Effector memory CD4-positive, alpha-beta T cell (primary cell): Measurements from ENCODE around the gene NEDD4.
"Not testable (repeated sequence)": the region's sequence is repeated elsewhere in the genome, so short reads cannot be mapped to it uniquely, and the experiment has no call there.

Source experiments
- DNase-seq, 3 donors: peaks; one replicate each; pipeline ENCODE4 v3.0.0-alpha.2; 2020
- H3K27ac ChIP-seq: 2 replicates; pipeline ENCODE4 v1.7.0; 2013; ENCODE audit warnings: mild to moderate bottlenecking, low read length, moderate library complexity; ENCODE audit not compliant: insufficient read depth, poor library complexity, severe bottlenecking
- H3K27me3 ChIP-seq: replicated peaks from 2 replicates; pipeline ENCODE4 v1.7.0; 2013; ENCODE audit warnings: mild to moderate bottlenecking, low read length; ENCODE audit not compliant: insufficient read depth, control insufficient read depth, poor library complexity, severe bottlenecking
- H3K36me3 ChIP-seq: 2 replicates; pipeline ENCODE4 v1.7.0; 2013; ENCODE audit warnings: mild to moderate bottlenecking, low read length, moderate library complexity; ENCODE audit not compliant: control insufficient read depth, insufficient read depth
- H3K4me1 ChIP-seq: 2 replicates; pipeline ENCODE4 v1.7.0; 2013; ENCODE audit warnings: low read length, mild to moderate bottlenecking; ENCODE audit not compliant: control insufficient read depth, insufficient read depth, poor library complexity, severe bottlenecking
- H3K4me3 ChIP-seq: 2 replicates; pipeline ENCODE4 v1.7.0; 2013; ENCODE audit warnings: low read length, low read depth, mild to moderate bottlenecking; ENCODE audit not compliant: insufficient read depth, poor library complexity, severe bottlenecking
- H3K9me3 ChIP-seq: 2 replicates; pipeline ENCODE4 v1.7.0; 2013; ENCODE audit warnings: mild to moderate bottlenecking, low read length, moderate library complexity; ENCODE audit not compliant: control insufficient read depth

Gene NEDD4

DNA sequence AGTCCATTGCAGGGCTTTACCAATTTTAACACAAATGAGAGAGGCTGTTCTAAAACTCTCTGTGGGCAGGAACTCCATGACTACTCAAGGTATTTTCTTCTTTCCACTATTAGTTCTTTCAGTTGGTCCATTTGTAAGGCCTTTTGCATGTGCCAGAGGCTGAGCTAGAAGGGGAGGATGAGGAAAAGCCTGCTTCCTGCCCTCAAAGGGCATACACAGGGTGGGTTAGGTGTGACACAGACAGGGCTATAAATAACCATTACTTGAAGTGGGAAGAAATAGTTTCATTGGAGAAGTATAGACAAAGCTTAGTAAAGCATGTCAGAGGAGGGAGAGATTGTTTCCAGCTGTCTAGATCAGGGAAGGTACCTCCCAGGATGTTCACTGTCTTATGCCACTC, 198.4 kb downstream of the NEDD4 start:
- no peaks in the 10 kb centered on the region for H3K27me3 ChIP-seq
- H3K4me3 ChIP-seq: no peak overlapping the region
- no peaks in the 10 kb centered on the region for H3K36me3 ChIP-seq
- DNase-seq: no peak
- H3K9me3 ChIP-seq: no peaks in the 10 kb centered on the region
- no peak overlapping the region for H3K27ac ChIP-seq
- H3K4me1 ChIP-seq: no peaks in the 10 kb centered on the region

DNA sequence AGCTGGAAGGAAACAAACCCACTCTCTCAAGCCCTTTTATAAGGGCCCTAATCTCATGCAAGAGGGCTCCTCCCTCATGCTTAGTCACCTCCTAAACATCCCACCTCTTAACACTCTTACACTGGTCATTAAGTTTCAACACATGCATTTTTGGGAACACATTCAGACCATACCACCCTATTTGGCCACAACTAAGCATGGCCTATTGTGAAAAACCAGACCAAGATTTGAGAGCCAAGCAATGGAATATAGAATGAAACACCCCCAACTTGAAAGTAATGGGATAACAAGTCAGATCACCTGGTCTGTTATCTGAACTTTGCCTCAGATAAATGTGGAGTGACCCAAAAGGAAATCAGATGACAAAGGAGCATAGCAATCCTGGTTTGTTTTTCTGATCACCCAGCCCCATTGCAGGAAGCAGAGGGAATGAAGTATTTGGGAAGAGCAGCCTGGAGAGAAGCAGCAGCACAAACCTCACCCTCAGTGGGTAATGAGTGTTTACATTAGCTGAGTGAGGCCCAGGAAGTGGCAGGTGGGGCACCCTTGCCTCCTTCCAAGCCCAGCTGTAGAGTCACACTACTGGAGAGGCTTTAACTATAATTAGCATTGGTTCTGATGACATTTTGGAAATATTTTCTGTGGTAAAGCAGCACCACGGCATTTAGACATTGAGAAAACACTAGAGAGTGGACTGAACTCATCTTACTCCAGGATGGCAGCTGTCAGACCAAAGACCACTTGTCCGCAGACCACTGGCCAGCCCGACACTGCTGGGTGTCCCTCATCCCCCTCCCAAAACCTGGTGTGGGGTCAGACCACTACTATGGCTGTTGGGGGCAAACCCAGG, 201.6 kb downstream of the NEDD4 start:
- Histone ChIP-seq H3K4me3 (no peak overlapping the region), H3K27me3 (no peaks in the 10 kb centered on the region), H3K9me3 (no peaks in the 10 kb centered on the region), H3K4me1 (no peaks in the 10 kb centered on the region), H3K27ac (no peak overlapping the region), H3K36me3 (no peaks in the 10 kb centered on the region)
- no peak for DNase-seq

DNA sequence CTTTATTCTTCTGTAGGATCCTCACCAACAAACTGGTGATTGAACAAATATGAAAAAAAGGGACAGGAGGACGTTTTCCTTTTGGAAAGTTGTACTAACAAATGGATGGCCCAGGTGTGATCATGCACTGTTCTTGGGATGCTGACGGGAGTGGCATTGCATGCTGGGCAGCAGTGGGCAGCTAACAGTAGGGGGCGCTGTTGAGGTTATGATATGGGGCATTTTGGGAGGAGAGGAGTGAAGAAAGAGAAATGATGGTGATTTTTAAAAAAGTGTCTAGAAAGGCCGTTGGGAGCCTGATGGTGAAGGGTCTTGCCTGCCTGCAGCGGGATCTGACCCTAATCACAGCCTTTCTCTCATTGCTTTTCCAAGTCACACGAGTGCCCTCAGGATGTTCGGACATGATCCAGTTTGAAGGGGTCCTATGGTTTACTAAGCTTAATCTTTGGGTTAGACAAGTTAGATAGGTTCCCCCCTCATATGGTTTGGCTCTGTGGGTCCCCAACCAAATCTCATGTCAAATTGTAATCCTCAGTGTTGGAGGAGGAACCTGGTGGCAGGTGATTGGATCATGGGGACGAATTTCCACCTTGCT, 204.2 kb downstream of the NEDD4 start:
- H3K36me3 ChIP-seq: no peaks in the 10 kb centered on the region
- no peak overlapping the region for H3K27ac ChIP-seq
- no peaks in the 10 kb centered on the region for H3K4me1 ChIP-seq
- no peaks in the 10 kb centered on the region for H3K27me3 ChIP-seq
- peak in 2 of 3 donors; percentile 15 to 23 for DNase-seq
- no peak overlapping the region for H3K4me3 ChIP-seq
- H3K9me3 ChIP-seq: no peaks in the 10 kb centered on the region

DNA sequence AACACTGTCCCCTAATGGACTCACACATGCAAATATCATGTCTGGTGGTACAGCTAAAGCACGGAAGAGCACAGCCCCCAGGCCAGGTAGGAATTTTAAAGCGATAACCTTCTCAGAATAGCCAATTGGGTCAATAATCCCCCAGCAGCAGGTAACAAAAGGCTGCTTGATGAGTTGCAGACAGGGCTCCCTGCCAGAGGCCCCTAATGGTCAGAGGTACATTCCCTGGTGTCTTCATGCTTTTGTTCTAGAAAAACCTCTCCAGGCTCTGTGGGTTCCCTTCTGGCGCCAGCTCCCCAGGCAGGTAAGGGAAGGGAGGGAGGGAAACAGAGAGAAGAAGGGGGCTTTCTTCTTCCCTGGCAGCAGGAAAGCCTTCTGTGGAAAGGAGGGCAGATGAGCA, 207.1 kb downstream of the NEDD4 start:
- Histone ChIP-seq H3K4me1 (no peaks in the 10 kb centered on the region), H3K27me3 (no peaks in the 10 kb centered on the region), H3K4me3 (no peak overlapping the region), H3K9me3 (no peaks in the 10 kb centered on the region), H3K36me3 (no peaks in the 10 kb centered on the region), H3K27ac (no peak overlapping the region)
- DNase-seq: no peak

DNA sequence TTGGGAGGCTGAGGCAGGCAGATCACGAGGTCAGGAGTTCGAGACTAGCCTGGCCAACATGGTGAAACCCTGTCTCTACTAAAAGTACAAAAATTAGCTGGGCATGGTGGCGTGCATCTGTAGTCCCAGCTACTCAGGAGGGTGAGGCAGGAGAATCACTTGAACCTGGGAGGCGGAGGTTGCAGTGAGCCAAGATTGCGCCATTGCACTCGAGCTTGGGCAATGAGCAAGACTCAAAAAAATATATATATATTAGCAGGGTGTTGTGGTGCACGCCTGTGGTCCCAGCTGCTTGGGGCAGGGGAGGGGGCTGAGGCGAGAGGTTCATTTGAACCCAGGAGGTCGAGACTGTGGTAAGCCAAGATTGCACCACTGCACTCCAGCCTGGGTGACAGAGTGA, 207.8 kb downstream of the NEDD4 start:
- H3K27me3 ChIP-seq, H3K9me3 ChIP-seq, H3K36me3 ChIP-seq, H3K27ac ChIP-seq, H3K4me1 ChIP-seq, DNase-seq, H3K4me3 ChIP-seq: not testable (repeated sequence)

DNA sequence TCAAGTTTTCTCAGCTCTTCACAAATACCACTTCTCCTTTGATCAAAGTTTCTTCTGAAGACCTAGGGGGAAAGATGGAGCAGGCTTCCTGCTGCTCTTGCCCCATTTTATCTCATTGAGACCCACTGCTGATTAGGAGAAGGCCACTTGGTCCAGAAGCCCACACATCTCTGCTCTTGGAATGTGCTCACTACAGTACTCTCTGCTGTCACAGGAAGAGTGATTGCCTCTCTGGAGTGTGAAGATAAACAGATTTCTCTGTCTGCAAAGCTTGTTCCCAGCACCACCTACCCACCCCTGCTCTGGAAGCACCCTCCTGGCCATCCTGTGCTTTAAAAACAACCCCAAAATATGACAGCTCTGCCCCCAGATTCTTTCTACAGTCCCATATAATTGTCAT, 209.1 kb downstream of the NEDD4 start:
- Histone ChIP-seq H3K27ac (no peak overlapping the region), H3K27me3 (no peaks in the 10 kb centered on the region), H3K36me3 (no peaks in the 10 kb centered on the region), H3K4me3 (no peak overlapping the region), H3K9me3 (no peaks in the 10 kb centered on the region), H3K4me1 (no peaks in the 10 kb centered on the region)
- DNase-seq: no peak

DNA sequence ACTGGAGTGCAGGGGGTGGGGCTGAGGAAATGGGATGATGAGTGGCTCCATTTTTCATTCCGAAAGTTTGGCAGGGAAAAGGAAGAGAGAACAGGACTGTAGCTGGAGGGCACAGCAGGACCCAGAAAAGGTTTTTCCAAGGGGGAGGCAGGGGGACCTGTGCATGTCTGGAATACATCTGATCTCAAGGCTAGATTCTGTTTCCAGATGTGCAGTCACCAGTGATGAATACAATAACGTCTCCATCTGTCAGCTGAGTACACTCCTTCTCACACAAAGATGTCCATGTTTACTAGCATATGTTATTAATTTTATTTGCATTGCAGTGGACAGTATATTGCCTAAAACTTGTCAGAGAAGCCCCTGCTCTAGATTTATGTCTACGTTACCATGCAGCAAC, 210.5 kb downstream of the NEDD4 start:
- Histone ChIP-seq H3K4me1 (no peaks in the 10 kb centered on the region), H3K27me3 (no peaks in the 10 kb centered on the region), H3K4me3 (no peak overlapping the region), H3K9me3 (no peaks in the 10 kb centered on the region), H3K27ac (no peak overlapping the region), H3K36me3 (no peaks in the 10 kb centered on the region)
- DNase-seq: no peak

DNA sequence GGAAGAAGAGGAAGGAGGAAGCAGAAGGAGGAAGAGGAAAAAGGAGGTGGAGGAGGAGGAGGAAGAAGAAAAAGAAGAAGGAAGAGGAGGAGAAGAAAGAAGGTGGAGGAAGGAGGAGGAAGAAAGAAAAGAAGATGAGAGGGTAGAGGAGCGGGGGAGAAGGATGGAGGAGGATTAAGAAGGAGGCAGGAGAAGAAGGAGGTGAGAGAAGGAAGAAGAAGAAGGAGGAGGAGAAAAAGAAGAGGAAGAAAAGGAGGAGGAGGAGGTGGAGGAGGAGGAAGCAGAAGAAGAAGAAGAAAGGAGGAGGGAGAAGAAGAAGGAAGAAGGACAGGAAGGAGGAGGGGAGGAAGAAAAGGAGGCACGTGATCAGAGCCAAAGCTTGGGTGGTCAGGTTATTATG, 213.1 kb downstream of the NEDD4 start:
- H3K9me3 ChIP-seq: no peaks in the 10 kb centered on the region
- no peaks in the 10 kb centered on the region for H3K4me1 ChIP-seq
- no peaks in the 10 kb centered on the region for H3K36me3 ChIP-seq
- no peaks in the 10 kb centered on the region for H3K27me3 ChIP-seq
- no peak overlapping the region for H3K4me3 ChIP-seq
- H3K27ac ChIP-seq: no peak overlapping the region
- DNase-seq: no peak

DNA sequence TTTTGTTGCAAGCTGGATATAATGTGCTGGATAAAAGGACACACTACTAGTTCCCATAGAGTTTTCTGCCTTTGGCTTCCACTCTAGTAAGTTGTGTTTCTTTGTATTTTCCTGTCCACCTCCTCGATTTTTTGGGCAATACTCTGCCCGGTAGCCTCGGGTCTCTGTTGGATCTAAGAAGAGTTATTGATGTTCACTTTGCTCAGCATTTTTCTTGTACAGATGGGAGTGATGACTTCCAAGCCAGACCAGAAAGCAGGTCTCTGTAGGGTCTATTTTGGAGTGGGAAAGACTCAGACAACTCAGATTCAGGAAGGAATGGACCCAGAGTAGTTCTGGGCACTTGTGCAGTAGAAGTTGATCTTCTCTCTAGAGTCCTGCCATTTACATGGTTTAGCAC, 214.5 kb downstream of the NEDD4 start:
- Histone ChIP-seq H3K27ac (no peak overlapping the region), H3K27me3 (no peaks in the 10 kb centered on the region), H3K36me3 (no peaks in the 10 kb centered on the region), H3K4me3 (no peak overlapping the region), H3K9me3 (no peaks in the 10 kb centered on the region), H3K4me1 (no peaks in the 10 kb centered on the region)
- no peak for DNase-seq
